ENCODE data around the gene BCL2L2. TPM values are rescaled to one million over a fixed set of nuclear protein-coding genes. Genes with fewer than 3 reads are reported as not detected.

Gene BCL2L2
- total and polyA plus RNA-seq, 9 of the 15 experiments (the other 6 are each of a cell fraction or from before 2014, with no cell fraction given) = 2.6 to 32.5 (median 14.7) TPM

GRCh38 chr14:23275412-23275811 lies 31.2 kb upstream of the BCL2L2 start:
- H3K36me3 ChIP-seq (ENCODE audit: control insufficient read depth, insufficient read depth, low read length) = peaks cover 13% of the 10 kb centered on the region; the same call in 2 of the 3 replicates
- no peak for DNase-seq (ENCODE audit: extremely low read depth in 1 of 4, low spot score in 3 of 4)
- 75% methylated on average over 2 of the region's 2 CpGs for WGBS (ENCODE audit: insufficient coverage, low coverage, missing lambda C conversion rate)
- intact Hi-C loops (cut with micrococcal nuclease) (no loop called here), in situ Hi-C loops (cut with MboI) (no loop called here)
- H3K4me3 ChIP-seq = no peak overlapping the region
- no peaks in the 10 kb centered on the region for H3K9me1 ChIP-seq (ENCODE audit: control insufficient read depth, insufficient read depth, low read length)
- peaks cover 9% of the 10 kb centered on the region; the same call in 2 of the 3 replicates for H3K79me2 ChIP-seq (ENCODE audit: control insufficient read depth, insufficient read depth, low read length)
- no peaks in the 10 kb centered on the region for H3K27me3 ChIP-seq (ENCODE audit: control insufficient read depth in 2 of 2, insufficient read depth in 2 of 2, low read length in 2 of 2)
- H4K20me1 ChIP-seq (replicated peaks; ENCODE audit: control insufficient read depth, insufficient read depth, low read length) = no peaks in the 10 kb centered on the region
- ATAC-seq = no peak
- no peak for FAIRE-seq
- no peak overlapping the region for H3K4me2 ChIP-seq (ENCODE audit: insufficient read depth, low read length)
- no peak overlapping the region for H2AFZ ChIP-seq (ENCODE audit: low read depth, low read length)
- ChIA-PET CTCF (ENCODE audit: low intra/inter-chr PET ratio) (no interaction called here), POLR2A (interaction anchor here (0.6 to 0.7 kb wide), 5 partner anchors 36 to 145 kb away, joined by 3 read pairs; no protein-coding TSS in a partner anchor)
- BruUV-seq (replicated peaks) = no TSS peak
- TF ChIP-seq NUFIP1 (IDR thresholded peaks at IDR 0.05; ENCODE audit: partially characterized antibody) (no peak), MTA1 (IDR thresholded peaks at IDR 0.05; ENCODE audit: borderline replicate concordance) (0 out of 2 replicates have a peak, but pooled peaks have one; percentile 32), KDM1A (IDR thresholded peaks at IDR 0.05) (no peak), HMG20B (CRISPR knock-in tag; IDR thresholded peaks at IDR 0.05) (no peak), CBX2 (IDR thresholded peaks at IDR 0.05; ENCODE audit: insufficient read depth, low read length, poor library complexity, severe bottlenecking) (no peak), GMEB1 (CRISPR knock-in tag; IDR thresholded peaks at IDR 0.05) (no peak), ZNF507 (tag; conservative IDR thresholded peaks at IDR 0.05) (no peak)
- H3K4me1 ChIP-seq (replicated peaks in 1 of 2; ENCODE audit: control insufficient read depth in 2 of 2, insufficient read depth in 2 of 2, low read length in 2 of 2) = peaks cover 20 to 26% of the 10 kb centered on the region in 2 experiments; a peak in 4 of 5 replicates
- no peaks in the 10 kb centered on the region for H3K9me3 ChIP-seq (replicated peaks; ENCODE audit: control insufficient read depth, insufficient read depth, low read depth, low read length)
- H3K27ac ChIP-seq (ENCODE audit: extremely low read depth, low read depth, low read length) = no peak overlapping the region
- no peak overlapping the region for H3K9ac ChIP-seq (ENCODE audit: insufficient read depth in 1 of 2, low read depth in 2 of 2, low read length in 2 of 2)

All from K562 (cell line).